GM12872 (cell line): Measurements from ENCODE around the gene PIK3CA.

ENCODE experiments used
- CTCF ChIP-seq: IDR thresholded peaks from 3 replicates; pipeline ENCODE4 v1.5.1; 2011; ENCODE audit warnings: low read depth, mild to moderate bottlenecking, low read length, moderate library complexity; ENCODE audit not compliant: insufficient read depth

The PIK3CA gene

DNA sequence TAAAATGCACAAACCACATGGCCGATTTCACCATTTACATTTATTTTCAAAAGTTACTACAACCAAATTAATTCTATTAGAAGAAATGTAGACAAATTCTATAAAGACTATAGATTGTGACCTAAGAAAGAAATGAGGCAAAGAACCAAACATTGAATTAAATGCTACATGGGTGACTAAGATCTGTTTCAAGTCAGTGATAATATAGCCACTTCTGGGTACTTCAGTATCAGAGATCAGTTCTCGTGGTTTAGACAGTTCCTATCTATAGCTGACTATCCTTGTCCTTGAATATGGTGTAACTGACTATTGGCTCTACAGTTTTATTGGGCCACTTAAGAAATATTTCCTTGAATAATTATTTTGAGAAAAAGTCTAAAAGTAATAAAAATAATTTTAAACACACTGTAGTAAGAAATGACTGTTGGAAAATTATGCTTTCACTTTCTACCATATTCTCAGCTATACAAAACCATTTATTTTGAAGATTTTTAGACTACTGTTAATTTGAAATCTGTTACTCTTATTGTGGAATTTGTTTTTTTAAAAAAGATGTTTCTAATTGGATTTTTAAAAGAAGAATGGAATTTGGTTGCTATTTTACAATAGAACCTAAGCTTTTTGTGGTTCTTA lies 88.6 kb downstream of the PIK3CA start:
- TF ChIP-seq CTCF, result no peak

- no peak for TF ChIP-seq CTCF
These were observed 96.7 kb downstream of the PIK3CA start for GRCh38 chr3:179244878-179245277.

DNA sequence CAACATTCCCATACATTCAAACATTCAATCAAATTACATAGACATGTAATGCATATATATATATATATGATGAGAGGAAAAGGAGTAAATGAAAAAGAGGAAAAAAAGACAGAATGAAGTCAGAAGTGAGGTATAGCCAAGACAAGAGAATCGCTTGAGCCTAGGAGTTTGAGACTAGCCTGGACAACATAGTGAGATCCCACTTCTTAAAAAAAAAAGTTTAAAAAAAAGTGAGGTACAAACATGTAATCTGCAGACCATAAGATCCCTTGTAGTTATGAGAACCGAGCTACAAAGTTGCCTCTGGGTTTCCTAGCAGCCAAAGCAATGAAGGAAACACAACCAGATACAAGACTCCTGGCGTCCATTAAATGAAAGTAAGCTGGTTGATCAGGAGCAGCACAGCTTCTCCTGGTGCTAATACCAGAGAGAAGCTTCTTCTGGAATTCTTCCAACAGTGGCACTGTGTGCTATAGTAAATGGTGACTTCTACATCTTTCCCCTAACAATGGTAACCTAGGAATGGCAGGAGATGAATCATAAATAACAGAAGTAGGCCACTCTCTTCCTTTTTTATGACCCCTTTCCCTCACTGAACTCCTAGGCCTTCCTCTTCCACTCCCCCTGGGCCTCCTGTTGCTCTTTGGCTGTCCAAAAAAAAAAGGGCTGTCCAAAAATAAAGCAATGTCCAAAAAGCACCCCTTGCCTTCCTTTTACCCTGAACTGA lies 99.3 kb downstream of the PIK3CA start:
- no peak for TF ChIP-seq CTCF

DNA sequence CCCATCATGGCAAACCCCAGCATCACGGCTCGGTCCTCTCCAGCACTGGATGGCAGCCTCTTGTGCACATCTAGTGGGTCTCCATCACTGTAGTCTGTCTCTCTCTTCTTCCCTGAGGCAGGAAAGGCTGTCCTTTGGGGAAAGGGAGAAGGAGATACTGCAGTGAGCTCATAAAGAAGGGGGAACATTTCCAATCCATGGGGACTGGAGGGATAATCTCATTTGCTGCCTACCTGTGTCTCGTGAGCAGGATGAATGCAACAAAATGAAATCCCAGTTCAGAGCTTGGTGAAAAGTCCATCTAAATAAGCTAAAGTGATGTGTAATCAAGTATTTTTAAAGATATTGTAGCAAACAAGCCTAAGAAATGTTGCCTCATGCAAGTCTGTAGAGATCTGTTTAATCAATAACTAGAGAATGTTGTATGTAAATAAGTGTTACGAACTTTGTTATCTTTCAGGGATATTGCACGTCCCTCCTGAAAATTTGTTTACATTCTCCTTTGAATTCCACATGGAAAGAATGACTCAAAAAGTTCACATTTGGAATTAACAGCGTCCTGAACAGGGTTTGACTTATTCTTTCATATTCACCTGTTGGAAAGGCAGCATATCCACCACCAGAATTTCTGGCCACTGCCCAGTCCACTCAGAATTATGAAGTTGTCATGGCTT lies 102.8 kb downstream of the PIK3CA start, which contains the start of gene KCNMB3:
Gene KCNMB3, minus strand, starts transcription at position 312 of the 674 bp plus-strand sequence. Its CDS starts 124 bp downstream, at position 188.
- no peak for TF ChIP-seq CTCF

DNA sequence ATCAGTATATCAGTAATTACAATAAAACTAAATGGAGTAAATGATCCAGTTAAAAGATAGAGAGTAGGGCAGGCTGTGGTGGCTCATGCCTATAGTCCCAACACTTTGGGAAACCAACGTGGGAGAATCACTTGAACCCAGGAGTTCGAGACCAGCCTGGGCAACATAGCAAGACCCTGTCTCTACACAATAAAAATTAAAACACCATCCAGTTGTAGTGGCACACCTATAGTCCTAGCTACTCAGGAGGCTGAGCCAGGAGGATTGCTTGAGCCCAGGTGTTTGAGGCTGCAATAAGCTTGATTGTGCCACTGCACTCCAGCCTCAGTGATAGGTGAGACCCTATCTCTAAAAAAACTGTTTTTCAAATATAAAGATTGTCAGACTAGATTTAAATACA lies 108.7 kb downstream of the PIK3CA start:
- TF ChIP-seq CTCF, result no peak

DNA sequence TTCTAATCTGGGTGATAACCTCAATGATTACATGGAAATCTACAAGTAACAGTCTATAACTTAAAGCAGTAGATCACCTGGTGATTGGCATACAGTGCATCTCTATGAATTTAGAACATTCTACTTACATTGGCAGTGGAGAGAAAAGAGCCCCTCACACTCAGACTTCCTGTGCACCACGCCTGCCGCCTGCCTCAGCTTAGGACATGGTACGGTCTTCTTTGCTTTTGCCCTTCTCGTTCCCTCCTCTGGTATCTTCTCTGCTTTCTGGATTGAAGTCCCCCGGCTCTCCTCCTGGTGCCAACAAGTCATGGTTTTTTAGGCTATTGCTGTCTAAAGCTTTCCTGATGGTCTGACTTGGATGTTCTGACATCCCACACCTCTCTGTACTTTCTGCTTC lies 110.7 kb downstream of the PIK3CA start:
- no peak for TF ChIP-seq CTCF

DNA sequence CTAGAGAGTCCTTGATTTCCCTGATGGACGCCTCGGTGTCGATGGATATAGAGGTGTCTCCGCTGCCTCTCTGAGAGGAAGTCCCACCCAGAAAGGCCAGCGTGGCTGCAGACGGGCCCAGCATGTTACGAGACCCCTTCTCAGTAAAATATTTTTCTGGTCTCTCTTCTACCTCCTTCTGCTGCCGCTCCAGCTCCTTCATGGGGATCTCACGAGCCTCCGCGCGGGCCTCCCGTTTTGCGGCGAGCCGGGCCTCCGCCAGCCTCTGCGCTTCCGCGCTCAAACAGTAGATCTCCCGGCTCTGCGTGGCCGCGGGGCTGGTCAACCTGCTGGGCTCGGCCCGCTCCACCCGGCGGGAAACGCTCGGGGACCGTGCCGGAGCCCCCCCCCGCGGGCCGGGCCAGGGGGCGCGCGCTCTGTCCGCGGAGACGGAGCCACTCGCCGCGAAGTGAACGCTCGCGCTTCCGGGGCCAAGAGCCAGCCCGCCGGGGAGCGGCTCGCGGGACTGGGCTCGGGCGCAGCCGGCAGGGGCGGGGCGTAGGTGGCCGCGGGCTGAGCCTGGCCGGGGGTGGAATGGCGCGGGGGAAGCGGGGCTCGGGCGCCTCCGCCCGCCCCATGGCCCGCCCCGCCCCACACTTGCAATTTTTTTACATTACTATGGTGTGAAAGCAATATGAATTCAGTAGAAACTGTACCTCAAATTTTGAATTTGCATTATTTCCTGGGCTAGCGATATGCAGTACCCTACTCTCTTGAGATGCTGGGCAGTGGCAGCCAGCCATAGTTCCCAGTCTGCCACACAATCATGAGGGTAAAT lies 113.0 kb downstream of the PIK3CA start:
- TF ChIP-seq CTCF, result no peak
